ENCODE measurements around the gene P2RX3.

GRCh38 chr11:57408771-57409170 is 70.6 kb downstream of the P2RX3 start:
- TF ChIP-seq CTCF (conservative IDR thresholded peaks at IDR 0.05): no peak
- TF ChIP-seq EZH2 (IDR thresholded peaks at IDR 0.05; ENCODE audit: low read depth): no peak

All from PC-9 (cell line).